GM12872 (cell line): ENCODE results near the gene DTX1.

Source experiments
- CTCF ChIP-seq: IDR thresholded peaks from 3 replicates; pipeline ENCODE4 v1.5.1; 2011; ENCODE audit warnings: low read depth, mild to moderate bottlenecking, low read length, moderate library complexity; ENCODE audit not compliant: insufficient read depth

The DTX1 gene

GRCh38 chr12:113134521-113134951, 78.0 kb downstream of the DTX1 start:
- no peak for TF ChIP-seq CTCF

GRCh38 chr12:113135178-113136127, 78.9 kb downstream of the DTX1 start, which contains the start of gene RASAL1:
RASAL1 (minus strand) TSS chr12:113135761; CDS start chr12:113135462, 299 bp downstream.
- TF ChIP-seq CTCF, result peak; percentile 47; the same call in 1 of the 3 replicates

- no peak for TF ChIP-seq CTCF
Observed at GRCh38 chr12:113136128-113136989, 79.8 kb downstream of the DTX1 start.

GRCh38 chr12:113136990-113137511, 80.5 kb downstream of the DTX1 start:
- no peak for TF ChIP-seq CTCF

- no peak for TF ChIP-seq CTCF
Observed at GRCh38 chr12:113137861-113138783, 81.6 kb downstream of the DTX1 start.

- TF ChIP-seq CTCF, result no peak
Observed at GRCh38 chr12:113138826-113139225, 82.3 kb downstream of the DTX1 start.
